Measurements from ENCODE around the gene SPTSSB.

The SPTSSB gene

DNA sequence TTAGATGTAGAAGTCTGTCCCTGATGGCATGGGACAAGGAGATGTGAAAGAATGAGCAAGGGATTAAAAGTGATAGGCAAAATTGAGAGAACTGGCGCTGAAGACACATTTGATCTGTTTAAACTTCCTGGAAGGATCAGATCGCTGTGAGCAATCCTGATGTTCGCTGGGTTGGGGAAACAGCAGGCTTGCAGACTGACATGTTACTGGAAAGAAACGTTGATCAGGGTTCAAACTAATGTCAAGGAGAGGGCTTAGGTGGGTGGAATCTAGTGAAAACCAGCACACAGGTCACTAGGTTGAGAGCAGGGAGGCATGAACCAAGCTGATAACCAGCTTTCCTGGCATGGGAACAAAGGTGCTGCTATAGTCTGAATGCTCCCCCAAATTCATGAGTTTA lies 34.5 kb upstream of the SPTSSB start:
- Histone ChIP-seq H3K36me3 (ENCODE audit: control insufficient read depth, insufficient read depth, low read length) (no peaks in the 10 kb centered on the region), H3K4me3 (ENCODE audit: low read length) (no peak overlapping the region), H3K9ac (ENCODE audit: low read length) (no peak overlapping the region), H3K4me1 (ENCODE audit: control insufficient read depth, insufficient read depth, low read length) (no peaks in the 10 kb centered on the region), H3K27me3 (ENCODE audit: control insufficient read depth, insufficient read depth, low read length) (no peaks in the 10 kb centered on the region), H3K27ac (ENCODE audit: low read depth, low read length) (no peak overlapping the region)

DNA sequence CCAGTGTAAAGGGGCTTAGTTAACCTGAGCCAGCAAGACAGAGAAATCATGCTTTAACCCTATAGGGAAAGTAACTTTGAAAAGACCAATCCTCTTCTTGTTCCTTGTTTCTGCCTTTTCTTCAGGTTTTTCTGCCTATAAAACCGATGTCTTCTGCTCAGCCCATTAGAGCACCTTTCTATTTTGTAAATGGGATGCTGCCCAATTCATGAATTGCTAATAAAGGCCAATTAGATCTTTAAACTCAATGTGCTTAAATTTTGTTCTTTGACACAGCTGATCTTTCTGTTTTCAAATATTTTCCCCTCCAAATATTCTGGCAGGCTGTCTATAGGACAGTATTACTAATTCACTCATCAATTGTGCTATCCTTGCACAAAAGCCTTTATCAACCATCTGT lies 33.8 kb upstream of the SPTSSB start:
- no peaks in the 10 kb centered on the region for H3K4me1 ChIP-seq (ENCODE audit: control insufficient read depth, insufficient read depth, low read length)
- no peak overlapping the region for H3K9ac ChIP-seq (ENCODE audit: low read length)
- no peak overlapping the region for H3K27ac ChIP-seq (ENCODE audit: low read depth, low read length)
- no peak overlapping the region for H3K4me3 ChIP-seq (ENCODE audit: low read length)
- H3K36me3 ChIP-seq (ENCODE audit: control insufficient read depth, insufficient read depth, low read length) = no peaks in the 10 kb centered on the region
- H3K27me3 ChIP-seq (ENCODE audit: control insufficient read depth, insufficient read depth, low read length) = no peaks in the 10 kb centered on the region

DNA sequence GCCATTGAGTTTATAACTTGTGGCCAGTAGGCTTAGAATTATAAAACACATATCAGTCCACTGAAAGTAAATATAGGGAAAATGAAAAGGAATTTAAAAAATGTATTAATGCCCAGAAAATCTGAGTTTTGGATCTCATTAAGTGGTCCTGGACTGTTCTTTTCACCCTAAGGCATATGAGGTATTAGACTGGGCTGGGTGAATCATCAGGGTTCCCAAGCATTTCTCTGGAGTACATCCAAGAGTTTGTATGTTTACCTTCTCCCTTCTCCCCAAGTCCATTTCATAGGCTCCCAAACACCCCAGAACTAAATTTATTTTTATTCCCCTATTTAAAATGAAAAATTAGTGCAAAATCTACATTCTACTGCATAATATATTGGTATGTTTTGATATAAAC lies 31.9 kb upstream of the SPTSSB start:
- Histone ChIP-seq H3K36me3 (ENCODE audit: control insufficient read depth, insufficient read depth, low read length) (no peaks in the 10 kb centered on the region), H3K27me3 (ENCODE audit: control insufficient read depth, insufficient read depth, low read length) (no peaks in the 10 kb centered on the region), H3K27ac (ENCODE audit: low read depth, low read length) (no peak overlapping the region), H3K9ac (ENCODE audit: low read length) (no peak overlapping the region), H3K4me3 (ENCODE audit: low read length) (no peak overlapping the region), H3K4me1 (ENCODE audit: control insufficient read depth, insufficient read depth, low read length) (no peaks in the 10 kb centered on the region)

DNA sequence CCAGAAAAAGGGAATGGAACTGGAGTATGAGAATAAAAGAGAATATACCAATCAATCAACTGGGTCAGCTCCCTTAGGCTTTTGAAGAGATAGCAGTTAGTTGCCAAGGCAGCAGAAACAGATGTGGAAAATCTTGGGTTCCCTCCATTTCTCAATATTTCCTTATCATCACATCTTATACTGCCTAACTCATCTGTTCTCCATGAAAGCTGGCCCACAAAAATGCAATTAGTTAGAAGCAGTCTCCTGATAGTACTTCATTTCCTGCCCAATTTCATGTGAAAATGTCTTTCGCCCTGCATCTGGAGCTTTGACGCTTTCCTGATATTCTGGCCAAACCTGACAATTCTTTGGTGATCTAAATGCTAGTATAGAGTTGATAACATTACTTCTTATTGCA lies 30.1 kb upstream of the SPTSSB start:
- Histone ChIP-seq H3K9ac (ENCODE audit: low read length) (no peak overlapping the region), H3K36me3 (ENCODE audit: control insufficient read depth, insufficient read depth, low read length) (no peaks in the 10 kb centered on the region), H3K27me3 (ENCODE audit: control insufficient read depth, insufficient read depth, low read length) (no peaks in the 10 kb centered on the region), H3K4me1 (ENCODE audit: control insufficient read depth, insufficient read depth, low read length) (no peaks in the 10 kb centered on the region), H3K4me3 (ENCODE audit: low read length) (no peak overlapping the region), H3K27ac (ENCODE audit: low read depth, low read length) (no peak overlapping the region)

DNA sequence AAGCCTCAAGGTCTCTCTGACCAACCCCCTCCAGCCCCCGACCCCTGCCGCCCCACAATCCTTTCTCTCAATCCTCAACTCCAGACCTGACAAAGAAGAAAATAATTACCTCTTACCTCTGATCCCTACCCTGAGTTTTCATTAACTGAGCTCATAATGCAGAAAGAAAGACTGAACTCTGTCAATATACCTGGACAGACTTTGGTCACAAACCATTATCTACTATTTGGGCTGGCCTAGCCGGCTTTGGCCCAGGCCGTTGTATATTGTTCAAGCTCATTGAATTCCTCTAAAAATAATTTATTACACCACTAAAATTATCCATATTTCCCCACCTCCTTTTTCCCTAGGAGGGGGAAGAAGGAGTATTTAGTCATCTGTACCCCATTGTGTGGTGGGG lies 29.3 kb upstream of the SPTSSB start:
- H3K27ac ChIP-seq (ENCODE audit: low read depth, low read length) = no peak overlapping the region
- H3K4me1 ChIP-seq (ENCODE audit: control insufficient read depth, insufficient read depth, low read length) = no peaks in the 10 kb centered on the region
- no peak overlapping the region for H3K9ac ChIP-seq (ENCODE audit: low read length)
- no peaks in the 10 kb centered on the region for H3K27me3 ChIP-seq (ENCODE audit: control insufficient read depth, insufficient read depth, low read length)
- H3K4me3 ChIP-seq (ENCODE audit: low read length) = no peak overlapping the region
- no peaks in the 10 kb centered on the region for H3K36me3 ChIP-seq (ENCODE audit: control insufficient read depth, insufficient read depth, low read length)

DNA sequence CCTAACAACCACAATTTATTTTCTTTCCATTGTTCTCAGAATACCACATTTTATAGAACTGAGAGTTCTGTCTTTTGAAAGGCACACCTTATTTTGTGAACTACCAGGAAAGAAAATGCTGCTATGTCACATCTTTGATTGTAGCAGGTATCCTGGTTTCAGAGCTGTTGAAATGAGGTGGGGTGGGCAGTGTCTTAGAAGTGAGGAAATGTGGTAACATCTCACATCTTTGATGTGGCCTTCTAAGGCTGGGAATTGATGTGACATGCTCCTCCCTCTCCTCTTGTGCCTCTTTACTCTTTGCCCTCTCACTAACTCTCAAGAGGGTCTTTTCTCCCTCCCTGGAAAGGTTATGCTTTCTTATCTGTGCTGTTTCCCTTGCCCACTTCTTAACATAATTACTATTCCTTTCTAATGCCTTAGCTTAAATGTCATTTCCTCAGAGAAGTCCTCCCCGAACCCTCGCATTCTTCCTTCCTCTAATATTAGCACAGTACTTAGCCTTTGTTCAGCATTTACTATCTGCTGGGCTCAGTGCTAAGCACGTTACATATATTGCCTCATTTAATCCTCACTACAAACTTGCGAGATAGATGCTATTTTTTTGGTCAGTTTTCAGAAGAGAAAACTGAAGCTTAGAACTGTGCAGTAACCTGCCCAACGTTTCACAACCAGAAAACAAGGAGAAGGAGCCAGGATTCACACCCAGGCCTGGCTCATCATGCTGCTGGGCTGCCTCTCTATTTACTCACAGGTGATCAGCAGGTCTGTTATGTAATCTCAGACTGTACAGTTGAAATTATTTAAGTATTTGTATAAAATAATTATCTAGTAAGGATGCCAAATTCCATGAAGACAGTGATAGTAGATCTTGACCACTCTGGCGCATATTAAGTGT lies 24.0 kb upstream of the SPTSSB start:
- Histone ChIP-seq H3K4me3 (ENCODE audit: low read length) (no peak overlapping the region), H3K4me1 (ENCODE audit: control insufficient read depth, insufficient read depth, low read length) (no peaks in the 10 kb centered on the region), H3K27ac (ENCODE audit: low read depth, low read length) (no peak overlapping the region), H3K36me3 (ENCODE audit: control insufficient read depth, insufficient read depth, low read length) (no peaks in the 10 kb centered on the region), H3K9ac (ENCODE audit: low read length) (no peak overlapping the region), H3K27me3 (ENCODE audit: control insufficient read depth, insufficient read depth, low read length) (no peaks in the 10 kb centered on the region)

DNA sequence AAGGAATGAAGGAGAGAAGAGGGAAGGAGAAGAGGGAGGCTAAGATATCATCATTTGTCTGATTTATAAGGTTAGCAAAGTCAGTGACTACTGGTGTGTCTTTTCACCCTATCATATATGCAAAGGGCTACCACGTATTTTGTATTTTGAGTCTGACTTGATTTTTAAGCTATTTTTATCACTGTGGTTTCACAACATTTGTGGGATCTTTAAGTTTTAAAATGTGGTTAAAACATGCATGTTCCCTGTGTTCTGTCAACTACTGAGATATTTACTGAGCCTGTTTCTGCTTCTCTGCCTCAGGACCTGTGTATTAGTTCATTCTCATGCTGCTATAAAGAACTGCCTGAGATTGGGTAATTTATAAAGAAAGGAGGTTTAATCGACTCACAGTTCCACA lies 22.5 kb upstream of the SPTSSB start:
- H3K4me3 ChIP-seq (ENCODE audit: low read length) = no peak overlapping the region
- no peak overlapping the region for H3K9ac ChIP-seq (ENCODE audit: low read length)
- H3K27ac ChIP-seq (ENCODE audit: low read depth, low read length) = no peak overlapping the region
- H3K36me3 ChIP-seq (ENCODE audit: control insufficient read depth, insufficient read depth, low read length) = no peaks in the 10 kb centered on the region
- no peaks in the 10 kb centered on the region for H3K4me1 ChIP-seq (ENCODE audit: control insufficient read depth, insufficient read depth, low read length)
- no peaks in the 10 kb centered on the region for H3K27me3 ChIP-seq (ENCODE audit: control insufficient read depth, insufficient read depth, low read length)

DNA sequence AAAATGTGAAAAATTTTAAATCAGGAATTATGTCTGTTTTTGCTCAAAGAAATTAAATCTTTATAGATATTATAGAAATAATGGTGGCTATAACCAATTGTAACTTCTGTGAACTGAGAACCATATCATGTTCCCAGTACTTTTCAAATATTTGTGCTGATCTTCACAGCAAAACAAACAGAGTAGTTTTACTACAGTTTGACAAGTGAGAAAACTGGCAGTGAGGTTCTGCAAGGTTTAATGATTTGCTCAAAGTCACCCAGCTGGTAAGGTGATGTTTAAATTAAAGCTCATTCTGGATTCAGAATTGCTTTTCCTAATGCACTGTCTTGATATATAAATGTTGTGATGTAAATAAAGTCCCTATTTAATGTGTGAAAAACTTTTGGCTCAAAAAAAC lies 22.0 kb upstream of the SPTSSB start:
- H3K27ac ChIP-seq (ENCODE audit: low read depth, low read length) = no peak overlapping the region
- H3K9ac ChIP-seq (ENCODE audit: low read length) = no peak overlapping the region
- no peak overlapping the region for H3K4me3 ChIP-seq (ENCODE audit: low read length)
- H3K27me3 ChIP-seq (ENCODE audit: control insufficient read depth, insufficient read depth, low read length) = no peaks in the 10 kb centered on the region
- H3K4me1 ChIP-seq (ENCODE audit: control insufficient read depth, insufficient read depth, low read length) = no peaks in the 10 kb centered on the region
- H3K36me3 ChIP-seq (ENCODE audit: control insufficient read depth, insufficient read depth, low read length) = no peaks in the 10 kb centered on the region

DNA sequence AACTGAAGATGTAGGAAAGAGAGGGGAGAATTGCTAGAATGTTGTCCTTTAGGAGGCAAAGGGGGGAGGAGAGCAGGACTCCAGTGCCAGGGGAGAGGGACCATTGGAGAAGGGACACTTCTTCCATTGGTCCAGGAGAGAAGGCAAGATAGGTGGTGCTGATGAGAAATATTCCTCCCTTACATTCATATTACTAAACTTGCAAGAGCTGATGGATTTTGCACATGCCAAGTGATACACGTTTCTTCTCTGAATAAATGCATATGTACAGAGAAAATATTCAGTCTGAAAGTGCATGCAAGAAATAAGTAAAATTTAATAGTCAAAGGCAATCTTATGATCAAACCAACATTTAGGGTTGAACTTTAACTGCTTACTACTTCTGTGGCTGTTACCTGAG lies 21.5 kb upstream of the SPTSSB start:
- Histone ChIP-seq H3K9ac (ENCODE audit: low read length) (no peak overlapping the region), H3K27me3 (ENCODE audit: control insufficient read depth, insufficient read depth, low read length) (no peaks in the 10 kb centered on the region), H3K4me1 (ENCODE audit: control insufficient read depth, insufficient read depth, low read length) (no peaks in the 10 kb centered on the region), H3K4me3 (ENCODE audit: low read length) (no peak overlapping the region), H3K27ac (ENCODE audit: low read depth, low read length) (no peak overlapping the region), H3K36me3 (ENCODE audit: control insufficient read depth, insufficient read depth, low read length) (no peaks in the 10 kb centered on the region)

DNA sequence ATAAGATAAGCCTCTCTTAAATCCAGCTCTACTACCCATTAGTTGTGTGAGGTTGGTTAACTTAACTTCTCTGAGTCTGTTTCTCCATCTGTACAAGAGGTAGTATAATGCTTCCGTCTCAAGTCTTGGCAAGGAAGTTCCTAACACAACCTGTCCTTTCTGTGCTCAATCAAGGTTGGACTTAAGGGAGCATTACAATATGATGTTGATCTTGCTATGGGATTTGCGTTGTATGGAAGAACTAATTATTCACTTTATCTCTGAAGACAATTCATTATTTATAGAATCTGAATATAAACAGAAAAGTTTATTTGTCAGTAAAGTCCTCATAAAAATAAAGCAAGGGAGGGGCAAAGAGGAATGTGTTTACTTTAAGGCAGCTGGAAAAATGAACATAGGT lies 18.9 kb upstream of the SPTSSB start:
- Histone ChIP-seq H3K9ac (ENCODE audit: low read length) (no peak overlapping the region), H3K36me3 (ENCODE audit: control insufficient read depth, insufficient read depth, low read length) (no peaks in the 10 kb centered on the region), H3K4me3 (ENCODE audit: low read length) (no peak overlapping the region), H3K4me1 (ENCODE audit: control insufficient read depth, insufficient read depth, low read length) (no peaks in the 10 kb centered on the region), H3K27ac (ENCODE audit: low read depth, low read length) (no peak overlapping the region), H3K27me3 (ENCODE audit: control insufficient read depth, insufficient read depth, low read length) (no peaks in the 10 kb centered on the region)

DNA sequence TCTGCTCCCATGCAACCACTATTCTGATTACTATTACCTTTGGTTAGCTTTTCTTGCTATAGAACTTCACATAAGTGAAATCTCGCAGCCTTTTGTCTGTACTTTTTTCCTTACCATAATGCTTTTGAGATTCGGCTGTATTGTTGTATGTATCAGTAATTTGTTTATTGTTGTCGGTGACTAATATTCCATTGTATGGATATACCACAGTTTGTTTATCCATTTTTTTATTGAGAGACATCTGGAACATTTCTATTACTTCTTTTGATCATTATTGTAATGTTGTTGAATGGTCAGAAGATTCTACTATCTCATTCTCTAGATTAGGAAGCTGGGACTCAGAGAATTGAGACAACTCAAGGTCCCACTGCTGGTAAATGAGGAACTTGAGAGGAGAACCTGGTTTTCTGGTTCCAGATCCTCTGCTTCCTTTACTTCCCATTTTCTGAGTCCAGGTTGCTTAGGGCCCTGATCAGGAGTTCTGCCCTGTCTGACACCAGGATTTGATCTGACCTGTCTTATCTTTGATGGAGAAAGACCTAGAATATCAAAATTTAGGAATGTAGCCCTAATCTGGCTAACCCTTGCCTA lies 18.2 kb upstream of the SPTSSB start:
- no peak overlapping the region for H3K27ac ChIP-seq (ENCODE audit: low read depth, low read length)
- no peaks in the 10 kb centered on the region for H3K4me1 ChIP-seq (ENCODE audit: control insufficient read depth, insufficient read depth, low read length)
- no peaks in the 10 kb centered on the region for H3K27me3 ChIP-seq (ENCODE audit: control insufficient read depth, insufficient read depth, low read length)
- no peak overlapping the region for H3K4me3 ChIP-seq (ENCODE audit: low read length)
- H3K9ac ChIP-seq (ENCODE audit: low read length) = no peak overlapping the region
- no peaks in the 10 kb centered on the region for H3K36me3 ChIP-seq (ENCODE audit: control insufficient read depth, insufficient read depth, low read length)

DNA sequence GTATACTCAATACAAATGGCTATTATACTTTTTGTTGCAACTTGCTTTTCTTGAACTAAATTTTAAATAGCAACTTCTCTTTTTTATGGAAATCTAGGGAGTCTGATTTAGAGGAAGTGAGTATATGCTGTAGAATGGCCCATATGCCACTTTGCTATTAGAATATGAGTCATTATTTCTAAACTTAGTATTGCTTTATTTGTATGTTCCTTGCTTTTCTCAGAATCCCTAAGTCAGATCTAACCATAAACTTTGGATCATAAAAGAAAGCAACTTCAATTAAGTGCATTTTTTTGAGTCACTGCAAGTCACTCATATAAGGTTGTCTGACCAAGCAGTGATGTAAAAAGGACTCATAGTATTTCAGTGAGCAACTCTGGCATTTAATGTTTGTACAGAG lies 17.5 kb upstream of the SPTSSB start:
- Histone ChIP-seq H3K27me3 (ENCODE audit: control insufficient read depth, insufficient read depth, low read length) (no peaks in the 10 kb centered on the region), H3K4me1 (ENCODE audit: control insufficient read depth, insufficient read depth, low read length) (no peaks in the 10 kb centered on the region), H3K9ac (ENCODE audit: low read length) (no peak overlapping the region), H3K36me3 (ENCODE audit: control insufficient read depth, insufficient read depth, low read length) (no peaks in the 10 kb centered on the region), H3K27ac (ENCODE audit: low read depth, low read length) (no peak overlapping the region), H3K4me3 (ENCODE audit: low read length) (no peak overlapping the region)

Data from rectal smooth muscle tissue (tissue), 1 donor.